ENCODE data around the gene PYGO1.
"Not testable (repeated sequence)": the region's sequence is repeated elsewhere in the genome, so short reads cannot be mapped to it uniquely, and the experiment has no call there.

PYGO1 gene

GRCh38 chr15:55606214-55606613 is 18.1 kb upstream of the PYGO1 start:
- Histone ChIP-seq H3K4me1 (ENCODE audit: control insufficient read depth in 1 of 2, insufficient read depth in 1 of 2, low read depth in 1 of 2, low read length in 1 of 2) (no peaks in the 10 kb centered on the region), H3K27ac (no peak overlapping the region), H3K36me3 (no peaks in the 10 kb centered on the region), H3K9me3 (no peaks in the 10 kb centered on the region), H3K4me3 (ENCODE audit: low read depth in 1 of 2, low read length in 1 of 2) (no peak overlapping the region), H3K27me3 (peaks cover 13% of the 10 kb centered on the region)
- no peak for TF ChIP-seq CTCF (IDR thresholded peaks at IDR 0.05)

- H3K36me3 ChIP-seq = no peaks in the 10 kb centered on the region
- no peaks in the 10 kb centered on the region for H3K9me3 ChIP-seq
- H3K4me1 ChIP-seq (ENCODE audit: control insufficient read depth in 1 of 2, insufficient read depth in 1 of 2, low read depth in 1 of 2, low read length in 1 of 2) = no peaks in the 10 kb centered on the region
- H3K27ac ChIP-seq = no peak overlapping the region
- TF ChIP-seq CTCF (IDR thresholded peaks at IDR 0.05) = no peak
- H3K4me3 ChIP-seq (ENCODE audit: low read depth in 1 of 2, low read length in 1 of 2) = no peak overlapping the region
- H3K27me3 ChIP-seq = peaks cover 15% of the 10 kb centered on the region
These were observed 13.2 kb upstream of the PYGO1 start for GRCh38 chr15:55601374-55601773.

GRCh38 chr15:55599439-55599838 is 11.3 kb upstream of the PYGO1 start:
- Histone ChIP-seq H3K4me1 (ENCODE audit: control insufficient read depth in 1 of 2, insufficient read depth in 1 of 2, low read depth in 1 of 2, low read length in 1 of 2) (no peaks in the 10 kb centered on the region), H3K27me3 (peaks cover 33% of the 10 kb centered on the region), H3K4me3 (ENCODE audit: low read depth in 1 of 2, low read length in 1 of 2) (no peak overlapping the region), H3K36me3 (no peaks in the 10 kb centered on the region), H3K27ac (no peak overlapping the region), H3K9me3 (no peaks in the 10 kb centered on the region)
- no peak for TF ChIP-seq CTCF (IDR thresholded peaks at IDR 0.05)

- H3K4me3 ChIP-seq (ENCODE audit: low read depth in 1 of 2, low read length in 1 of 2); H3K36me3 ChIP-seq; H3K27ac ChIP-seq; H3K4me1 ChIP-seq (ENCODE audit: control insufficient read depth in 1 of 2, insufficient read depth in 1 of 2, low read depth in 1 of 2, low read length in 1 of 2); H3K9me3 ChIP-seq: not testable (repeated sequence)
- peaks cover 79% of the 10 kb centered on the region for H3K27me3 ChIP-seq
These were observed 4.9 kb upstream of the PYGO1 start for GRCh38 chr15:55593019-55593418.

GRCh38 chr15:55590788-55591187 is 2.6 kb upstream of the PYGO1 start:
- Histone ChIP-seq H3K27ac (no peak overlapping the region), H3K9me3 (no peaks in the 10 kb centered on the region), H3K27me3 (peaks cover 88% of the 10 kb centered on the region), H3K36me3 (no peaks in the 10 kb centered on the region), H3K4me3 (ENCODE audit: low read depth in 1 of 2, low read length in 1 of 2) (no peak overlapping the region), H3K4me1 (ENCODE audit: control insufficient read depth in 1 of 2, insufficient read depth in 1 of 2, low read depth in 1 of 2, low read length in 1 of 2) (peaks cover 5 to 6% of the 10 kb centered on the region in 2 experiments)
- TF ChIP-seq CTCF (IDR thresholded peaks at IDR 0.05) = no peak

GRCh38 chr15:55589287-55589686 is 1.1 kb upstream of the PYGO1 start:
- Histone ChIP-seq H3K4me3 (ENCODE audit: low read depth in 1 of 2, low read length in 1 of 2) (no peak overlapping the region), H3K9me3 (no peaks in the 10 kb centered on the region), H3K36me3 (no peaks in the 10 kb centered on the region), H3K4me1 (ENCODE audit: control insufficient read depth in 1 of 2, insufficient read depth in 1 of 2, low read depth in 1 of 2, low read length in 1 of 2) (peaks cover 5 to 6% of the 10 kb centered on the region in 2 experiments), H3K27ac (no peak overlapping the region), H3K27me3 (peaks cover 90% of the 10 kb centered on the region)
- TF ChIP-seq CTCF (IDR thresholded peaks at IDR 0.05) = no peak
